GM12878 (cell line): ENCODE results near the gene MGARP. TPM values are rescaled to one million over a fixed set of nuclear protein-coding genes. Genes with fewer than 3 reads are reported as not detected.

Source experiments
- BCL11A ChIP-seq: IDR thresholded peaks from 2 replicates; pipeline ENCODE4 v1.6.1; 2011; ENCODE audit warnings: low read depth, low read length
- BRCA1 ChIP-seq: IDR thresholded peaks from 2 replicates; pipeline ENCODE4 v1.6.1; 2011; ENCODE audit warnings: low read depth, low read length, improper control_type of control experiment
- CUX1 ChIP-seq: IDR thresholded peaks from 2 replicates; pipeline ENCODE4 v1.6.1; 2012; ENCODE audit warnings: improper control_type of control experiment, low read depth, low read length; ENCODE audit not compliant: insufficient replicate concordance
- ETV6 ChIP-seq, 2 experiments: fragments of 450-650 bp in 1 of 2; IDR thresholded peaks in 1 of 2; conservative IDR thresholded peaks in 1 of 2; 2 replicates each; pipeline ENCODE4 v1.6.1; 2014; ENCODE audit warnings: antibody characterized with exemption in 1 of 2, borderline replicate concordance in 1 of 2, low read depth in 1 of 2, mild to moderate bottlenecking in 1 of 2, moderate library complexity in 1 of 2
- FOS ChIP-seq: IDR thresholded peaks from 3 replicates; pipeline ENCODE4 v1.6.1; 2011; ENCODE audit warnings: borderline replicate concordance; ENCODE audit not compliant: insufficient read length; ENCODE audit errors: extremely low read depth
- FOXK2 ChIP-seq: fragments of 450-650 bp; IDR thresholded peaks from 2 replicates; pipeline ENCODE4 v1.6.1; 2017; ENCODE audit warnings: mild to moderate bottlenecking, moderate library complexity
- HDGF ChIP-seq: fragments of 450-650 bp; IDR thresholded peaks from 2 replicates; pipeline ENCODE4 v1.6.1; 2016; ENCODE audit warnings: antibody characterized with exemption
- LARP7 ChIP-seq: fragments of 450-650 bp; IDR thresholded peaks from 2 replicates; pipeline ENCODE4 v1.6.1; 2017; ENCODE audit warnings: mild to moderate bottlenecking
- MEF2A ChIP-seq: IDR thresholded peaks from 2 replicates; pipeline ENCODE4 v1.6.1; 2011; ENCODE audit warnings: low read depth, mild to moderate bottlenecking, low read length, moderate library complexity; ENCODE audit not compliant: insufficient read depth
- PKNOX1 ChIP-seq: fragments of 450-650 bp; IDR thresholded peaks from 2 replicates; pipeline ENCODE4 v1.6.1; 2016; ENCODE audit warnings: mild to moderate bottlenecking
- RUNX3 ChIP-seq: IDR thresholded peaks from 2 replicates; pipeline ENCODE4 v1.6.1; 2012; ENCODE audit warnings: low read length, inconsistent platforms
- SREBF1 ChIP-seq: IDR thresholded peaks from 2 replicates; pipeline ENCODE4 v1.6.1; 2012; ENCODE audit warnings: mild to moderate bottlenecking, low read length
- polyA plus RNA-seq, 11 experiments: library from polyadenylated mRNA; depleted of rRNA in 4 of 11; unstranded in 6 of 11; stranded (reverse) in 5 of 11; fragments of >200 nt; fragmentation: Nextera tagmentation in 4 of 11; fragmentation: Illumina TruSeq in 1 of 11; extraction: Ambion mirVana in 4 of 11; extraction: Trizol in 1 of 11; gene quantifications; 1 replicate in 1 of 11; 2 replicates in 10 of 11; pipeline versions ENCODE4 v1.2.1 to v1.2.3, GENCODE V29; 2011 to 2016; ENCODE audit warnings: inconsistent platforms in 2 of 11, missing spikeins in 2 of 11, low read depth in 1 of 11
- total RNA-seq, 4 experiments: library from RNA; depleted of rRNA in 3 of 4; stranded (reverse); fragments of >200 nt in 3 of 4; fragmentation: Illumina TruSeq in 1 of 4; extraction: Trizol in 1 of 4; gene quantifications; 2 replicates each; pipeline versions ENCODE4 v1.2.1 to v1.2.3, GENCODE V29; 2013 to 2021
- TF ChIP-seq, protein P1 (sequence below): fragments of 450-650 bp; IDR thresholded peaks from 2 replicates; pipeline ENCODE4 v1.6.1; 2017; ENCODE audit warnings: mild to moderate bottlenecking, moderate library complexity
- TF ChIP-seq, protein P2 (sequence below): fragments of 450-650 bp; formaldehyde crosslinking; IDR thresholded peaks from 2 replicates; pipeline ENCODE4 v1.4.0; 2020; ENCODE audit warnings: mild to moderate bottlenecking, moderate library complexity

The MGARP gene
- total and polyA plus RNA-seq, 10 of the 15 experiments (the other 5 are each of a cell fraction or from before 2014, with no cell fraction given), result 0.04 to 0.23 (median 0.08) TPM; not detected in 7

DNA sequence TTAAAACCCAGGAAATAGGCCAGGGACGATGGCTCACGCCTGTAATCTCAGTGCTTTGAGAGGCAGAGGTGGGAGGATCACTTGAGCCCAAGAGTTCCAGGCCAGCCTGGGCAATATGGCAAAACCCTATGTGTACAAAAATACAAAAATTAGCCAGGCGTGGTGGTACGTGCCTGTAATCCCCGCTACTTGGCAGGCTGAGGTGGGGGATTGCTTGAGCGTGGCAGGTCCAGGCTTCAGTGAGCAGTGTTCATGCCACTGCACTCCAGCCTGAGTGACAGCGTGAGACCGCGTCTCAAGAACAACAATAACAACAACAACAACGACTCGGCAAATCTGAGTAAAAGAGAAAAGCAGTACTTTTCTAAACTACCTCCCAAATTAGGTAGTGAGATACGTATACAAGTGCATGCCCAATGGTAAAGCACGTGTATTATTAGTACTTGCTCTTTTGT is 35.2 kb upstream of the MGARP start (continued):
- TF ChIP-seq ETV6 (conservative IDR thresholded peaks at IDR 0.05 in 1 of 2, IDR thresholded peaks at IDR 0.05 in 1 of 2; ENCODE audit: borderline replicate concordance in 1 of 2, low read depth in 1 of 2) (no peak), CUX1 (no peak), BRCA1 (no peak), BCL11A (no peak), FOXK2 (no peak), FOS (no peak), RUNX3 (0 out of 2 replicates have a peak, but pooled peaks have one; percentile 5), LARP7 (no peak), HDGF (0 out of 2 replicates have a peak, but pooled peaks have one; percentile 32), PKNOX1 (peak; percentile 95), SREBF1 (no peak), MEF2A (0 out of 2 replicates have a peak, but pooled peaks have one; percentile 54)
- TF ChIP-seq, protein P1, sequence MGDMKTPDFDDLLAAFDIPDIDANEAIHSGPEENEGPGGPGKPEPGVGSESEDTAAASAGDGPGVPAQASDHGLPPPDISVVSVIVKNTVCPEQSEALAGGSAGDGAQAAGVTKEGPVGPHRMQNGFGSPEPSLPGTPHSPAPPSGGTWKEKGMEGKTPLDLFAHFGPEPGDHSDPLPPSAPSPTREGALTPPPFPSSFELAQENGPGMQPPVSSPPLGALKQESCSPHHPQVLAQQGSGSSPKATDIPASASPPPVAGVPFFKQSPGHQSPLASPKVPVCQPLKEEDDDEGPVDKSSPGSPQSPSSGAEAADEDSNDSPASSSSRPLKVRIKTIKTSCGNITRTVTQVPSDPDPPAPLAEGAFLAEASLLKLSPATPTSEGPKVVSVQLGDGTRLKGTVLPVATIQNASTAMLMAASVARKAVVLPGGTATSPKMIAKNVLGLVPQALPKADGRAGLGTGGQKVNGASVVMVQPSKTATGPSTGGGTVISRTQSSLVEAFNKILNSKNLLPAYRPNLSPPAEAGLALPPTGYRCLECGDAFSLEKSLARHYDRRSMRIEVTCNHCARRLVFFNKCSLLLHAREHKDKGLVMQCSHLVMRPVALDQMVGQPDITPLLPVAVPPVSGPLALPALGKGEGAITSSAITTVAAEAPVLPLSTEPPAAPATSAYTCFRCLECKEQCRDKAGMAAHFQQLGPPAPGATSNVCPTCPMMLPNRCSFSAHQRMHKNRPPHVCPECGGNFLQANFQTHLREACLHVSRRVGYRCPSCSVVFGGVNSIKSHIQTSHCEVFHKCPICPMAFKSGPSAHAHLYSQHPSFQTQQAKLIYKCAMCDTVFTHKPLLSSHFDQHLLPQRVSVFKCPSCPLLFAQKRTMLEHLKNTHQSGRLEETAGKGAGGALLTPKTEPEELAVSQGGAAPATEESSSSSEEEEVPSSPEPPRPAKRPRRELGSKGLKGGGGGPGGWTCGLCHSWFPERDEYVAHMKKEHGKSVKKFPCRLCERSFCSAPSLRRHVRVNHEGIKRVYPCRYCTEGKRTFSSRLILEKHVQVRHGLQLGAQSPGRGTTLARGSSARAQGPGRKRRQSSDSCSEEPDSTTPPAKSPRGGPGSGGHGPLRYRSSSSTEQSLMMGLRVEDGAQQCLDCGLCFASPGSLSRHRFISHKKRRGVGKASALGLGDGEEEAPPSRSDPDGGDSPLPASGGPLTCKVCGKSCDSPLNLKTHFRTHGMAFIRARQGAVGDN, result 0 out of 2 replicates have a peak, but pooled peaks have one; percentile 54
- TF ChIP-seq, protein P2, sequence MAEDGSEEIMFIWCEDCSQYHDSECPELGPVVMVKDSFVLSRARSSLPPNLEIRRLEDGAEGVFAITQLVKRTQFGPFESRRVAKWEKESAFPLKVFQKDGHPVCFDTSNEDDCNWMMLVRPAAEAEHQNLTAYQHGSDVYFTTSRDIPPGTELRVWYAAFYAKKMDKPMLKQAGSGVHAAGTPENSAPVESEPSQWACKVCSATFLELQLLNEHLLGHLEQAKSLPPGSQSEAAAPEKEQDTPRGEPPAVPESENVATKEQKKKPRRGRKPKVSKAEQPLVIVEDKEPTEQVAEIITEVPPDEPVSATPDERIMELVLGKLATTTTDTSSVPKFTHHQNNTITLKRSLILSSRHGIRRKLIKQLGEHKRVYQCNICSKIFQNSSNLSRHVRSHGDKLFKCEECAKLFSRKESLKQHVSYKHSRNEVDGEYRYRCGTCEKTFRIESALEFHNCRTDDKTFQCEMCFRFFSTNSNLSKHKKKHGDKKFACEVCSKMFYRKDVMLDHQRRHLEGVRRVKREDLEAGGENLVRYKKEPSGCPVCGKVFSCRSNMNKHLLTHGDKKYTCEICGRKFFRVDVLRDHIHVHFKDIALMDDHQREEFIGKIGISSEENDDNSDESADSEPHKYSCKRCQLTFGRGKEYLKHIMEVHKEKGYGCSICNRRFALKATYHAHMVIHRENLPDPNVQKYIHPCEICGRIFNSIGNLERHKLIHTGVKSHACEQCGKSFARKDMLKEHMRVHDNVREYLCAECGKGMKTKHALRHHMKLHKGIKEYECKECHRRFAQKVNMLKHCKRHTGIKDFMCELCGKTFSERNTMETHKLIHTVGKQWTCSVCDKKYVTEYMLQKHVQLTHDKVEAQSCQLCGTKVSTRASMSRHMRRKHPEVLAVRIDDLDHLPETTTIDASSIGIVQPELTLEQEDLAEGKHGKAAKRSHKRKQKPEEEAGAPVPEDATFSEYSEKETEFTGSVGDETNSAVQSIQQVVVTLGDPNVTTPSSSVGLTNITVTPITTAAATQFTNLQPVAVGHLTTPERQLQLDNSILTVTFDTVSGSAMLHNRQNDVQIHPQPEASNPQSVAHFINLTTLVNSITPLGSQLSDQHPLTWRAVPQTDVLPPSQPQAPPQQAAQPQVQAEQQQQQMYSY, result no peak
